Measurements from ENCODE around the gene MXRA7.
"Not testable (repeated sequence)": the region's sequence is repeated elsewhere in the genome, so short reads cannot be mapped to it uniquely, and the experiment has no call there.

Gene MXRA7

DNA sequence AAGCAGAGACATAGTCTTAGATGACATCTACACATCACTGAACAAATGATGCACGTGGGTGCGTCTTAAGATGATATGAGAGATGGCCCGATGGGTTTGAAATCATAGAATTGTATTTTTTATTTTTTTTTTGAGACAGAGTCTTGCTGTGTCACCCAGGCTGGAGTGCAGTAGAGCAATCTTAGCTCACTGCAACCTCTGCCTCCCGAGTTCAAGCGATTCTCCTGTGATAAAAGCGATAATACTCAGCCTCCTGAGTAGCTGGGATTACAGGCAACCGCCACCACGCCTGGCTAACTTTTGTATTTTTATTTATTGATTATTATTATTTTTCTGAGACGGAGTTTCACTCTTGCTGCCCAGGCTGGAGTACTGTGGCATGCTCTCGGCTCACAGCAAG, 72.5 kb downstream of the MXRA7 start:
- Mint-ChIP-seq H3K4me1 (peaks cover 22% of the 10 kb centered on the region), H3K9me3 (no peaks in the 10 kb centered on the region), H3K27me3 (peaks cover 26% of the 10 kb centered on the region), H3K36me3 (peaks cover 3% of the 10 kb centered on the region), H3K27ac (no peak overlapping the region), H3K4me3 (no peak overlapping the region)
- DNase-seq, result no peak
- CTCF ChIA-PET, result interaction anchor here (0.6 to 1.3 kb wide), 2 partner anchors 14 to 927 kb away, joined by 3 to 5 read pairs; no protein-coding TSS in a partner anchor

DNA sequence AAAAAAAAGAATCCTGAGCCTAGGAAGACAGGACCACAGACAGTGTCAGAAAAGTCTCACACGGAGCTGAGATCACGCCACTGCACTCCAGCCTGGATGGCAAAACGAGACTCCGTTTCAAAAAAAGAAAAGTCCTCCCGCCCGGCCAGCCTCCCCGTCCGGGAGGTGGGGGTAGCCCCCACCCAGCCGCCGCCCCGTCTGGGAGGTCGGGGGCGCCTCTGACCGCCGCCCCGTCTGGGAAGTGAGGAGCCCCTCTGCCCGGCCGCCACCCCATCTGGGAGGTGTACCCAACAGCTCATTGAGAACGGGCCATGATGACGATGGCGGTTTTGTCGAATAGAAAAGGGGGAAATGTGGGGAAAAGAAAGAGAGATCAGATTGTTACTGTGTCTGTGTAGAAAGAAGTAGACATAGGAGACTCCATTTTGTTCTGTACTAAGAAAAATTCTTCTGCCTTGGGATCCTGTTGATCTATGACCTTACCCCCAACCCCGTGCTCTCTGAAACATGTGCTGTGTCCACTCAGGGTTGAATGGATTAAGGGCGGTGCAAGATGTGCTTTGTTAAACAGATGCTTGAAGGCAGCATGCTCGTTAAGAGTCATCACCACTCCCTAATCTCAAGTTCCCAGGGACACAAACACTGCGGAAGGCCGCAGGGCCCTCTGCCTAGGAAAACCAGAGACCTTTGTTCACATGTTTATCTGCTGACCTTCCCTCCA, 74.1 kb downstream of the MXRA7 start:
- Mint-ChIP-seq H3K27me3 (peaks cover 29% of the 10 kb centered on the region), H3K4me1 (peaks cover 10% of the 10 kb centered on the region)
- H3K27ac Mint-ChIP-seq, H3K9me3 Mint-ChIP-seq, DNase-seq, CTCF ChIA-PET, H3K4me3 Mint-ChIP-seq, H3K36me3 Mint-ChIP-seq: not testable (repeated sequence)

DNA sequence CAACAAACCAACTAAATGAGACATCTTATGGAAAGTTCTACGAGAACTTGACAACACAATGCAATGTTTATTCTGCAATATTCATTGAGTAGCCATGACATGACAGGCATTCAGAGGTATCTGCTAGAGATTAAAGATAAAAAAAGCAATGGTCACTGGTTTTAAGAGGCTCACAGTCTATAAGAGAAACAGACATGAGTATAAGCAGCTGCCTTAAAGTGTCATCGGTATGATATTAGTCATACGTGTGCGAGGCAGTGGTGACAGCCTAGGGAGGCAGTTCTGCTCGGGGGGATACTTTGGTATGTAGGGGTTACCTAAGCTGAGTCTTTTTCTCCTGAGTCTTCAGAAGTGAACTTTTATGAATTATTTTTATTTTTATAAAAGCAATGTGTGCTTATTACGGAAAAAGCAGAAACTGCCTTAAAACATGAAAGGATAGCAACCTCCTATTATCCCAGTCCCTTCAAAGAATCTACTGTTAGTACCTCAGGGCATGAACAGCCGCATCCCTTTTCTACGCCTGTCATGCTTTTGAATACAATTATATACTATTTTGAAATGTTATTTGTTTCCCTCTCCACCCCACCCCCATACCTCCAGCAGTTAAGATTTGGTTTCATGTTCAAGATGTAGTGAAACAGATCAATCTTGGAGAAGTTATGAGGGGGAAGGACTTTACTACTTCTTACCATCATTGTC, 75.0 kb downstream of the MXRA7 start:
- CTCF ChIA-PET, result interaction anchor here (2.2 kb wide), 1 partner anchor 12 kb away, joined by 12 read pairs; no protein-coding TSS in a partner anchor
- peaks cover 27% of the 10 kb centered on the region for H3K27me3 Mint-ChIP-seq
- H3K4me3 Mint-ChIP-seq, result no peak overlapping the region
- no peaks in the 10 kb centered on the region for H3K36me3 Mint-ChIP-seq
- no peak for DNase-seq
- H3K4me1 Mint-ChIP-seq, result peaks cover 3% of the 10 kb centered on the region
- H3K9me3 Mint-ChIP-seq, result no peaks in the 10 kb centered on the region
- H3K27ac Mint-ChIP-seq, result no peak overlapping the region

DNA sequence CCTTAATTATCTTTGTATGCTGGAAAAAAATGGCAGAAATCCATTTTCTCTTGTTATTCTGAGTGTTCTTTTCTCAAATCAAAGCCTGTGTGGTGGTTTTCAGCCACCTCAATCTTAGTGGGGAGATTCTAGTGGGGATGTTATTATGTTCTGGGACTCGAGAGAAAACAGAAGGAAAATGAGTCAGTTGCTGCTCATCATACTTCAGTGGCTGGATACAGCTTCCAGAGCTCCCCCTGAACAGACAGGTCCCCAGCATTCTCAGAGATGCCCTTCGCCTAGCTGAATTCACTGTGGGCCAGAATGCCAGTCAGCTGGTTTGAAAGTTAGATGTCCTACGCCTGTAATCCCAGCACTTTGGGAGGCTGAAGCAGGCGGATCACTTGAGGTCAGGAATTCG, 75.7 kb downstream of the MXRA7 start:
- peaks cover 23% of the 10 kb centered on the region for H3K27me3 Mint-ChIP-seq
- CTCF ChIA-PET, result interaction anchor here (2.2 kb wide), 1 partner anchor 11 kb away, joined by 12 read pairs; no protein-coding TSS in a partner anchor
- no peak overlapping the region for H3K4me3 Mint-ChIP-seq
- no peaks in the 10 kb centered on the region for H3K36me3 Mint-ChIP-seq
- H3K9me3 Mint-ChIP-seq, result no peaks in the 10 kb centered on the region
- no peak overlapping the region for H3K27ac Mint-ChIP-seq
- H3K4me1 Mint-ChIP-seq, result no peaks in the 10 kb centered on the region
- DNase-seq, result no peak

DNA sequence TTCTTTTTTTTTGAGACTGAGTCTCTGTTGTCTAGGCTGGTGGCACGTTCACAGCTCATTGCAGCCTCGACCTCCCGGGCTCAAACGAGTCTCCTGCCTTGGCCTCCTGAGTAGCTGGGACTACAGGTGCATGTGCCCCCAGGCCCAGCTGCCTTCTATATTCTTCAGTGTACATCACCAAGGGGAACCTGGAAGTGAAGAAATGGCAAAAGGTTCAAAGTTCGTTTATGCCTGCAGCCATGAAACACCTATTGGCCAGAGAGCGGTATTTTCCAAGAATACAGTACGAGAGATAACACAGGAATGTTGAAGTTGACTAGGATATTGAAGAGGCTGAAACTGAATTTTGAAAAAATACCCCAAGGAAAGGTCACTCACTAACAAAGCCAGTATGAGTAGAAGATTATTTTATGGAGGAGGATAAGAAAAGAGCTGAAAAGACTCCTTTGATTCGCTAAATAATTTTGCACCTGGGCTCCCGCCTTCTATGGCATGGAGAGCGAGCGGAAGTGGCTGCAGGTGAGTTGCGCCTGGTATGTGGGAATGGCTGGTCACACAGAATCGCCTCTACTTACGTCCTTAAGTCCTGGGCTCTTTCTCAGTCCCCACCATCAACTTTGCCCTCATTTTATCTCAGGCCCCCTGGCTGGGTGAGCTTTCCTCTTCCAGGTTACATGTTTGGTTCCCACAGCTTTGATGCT, 77.0 kb downstream of the MXRA7 start:
- Mint-ChIP-seq H3K4me1 (no peaks in the 10 kb centered on the region), H3K4me3 (no peak overlapping the region), H3K36me3 (no peaks in the 10 kb centered on the region), H3K27ac (no peak overlapping the region), H3K9me3 (no peaks in the 10 kb centered on the region), H3K27me3 (peaks cover 18% of the 10 kb centered on the region)
- no peak for DNase-seq
- CTCF ChIA-PET, result interaction anchor here (1.9 to 2.2 kb wide), 2 partner anchors 10 kb away, joined by 6 to 12 read pairs; no protein-coding TSS in a partner anchor

DNA sequence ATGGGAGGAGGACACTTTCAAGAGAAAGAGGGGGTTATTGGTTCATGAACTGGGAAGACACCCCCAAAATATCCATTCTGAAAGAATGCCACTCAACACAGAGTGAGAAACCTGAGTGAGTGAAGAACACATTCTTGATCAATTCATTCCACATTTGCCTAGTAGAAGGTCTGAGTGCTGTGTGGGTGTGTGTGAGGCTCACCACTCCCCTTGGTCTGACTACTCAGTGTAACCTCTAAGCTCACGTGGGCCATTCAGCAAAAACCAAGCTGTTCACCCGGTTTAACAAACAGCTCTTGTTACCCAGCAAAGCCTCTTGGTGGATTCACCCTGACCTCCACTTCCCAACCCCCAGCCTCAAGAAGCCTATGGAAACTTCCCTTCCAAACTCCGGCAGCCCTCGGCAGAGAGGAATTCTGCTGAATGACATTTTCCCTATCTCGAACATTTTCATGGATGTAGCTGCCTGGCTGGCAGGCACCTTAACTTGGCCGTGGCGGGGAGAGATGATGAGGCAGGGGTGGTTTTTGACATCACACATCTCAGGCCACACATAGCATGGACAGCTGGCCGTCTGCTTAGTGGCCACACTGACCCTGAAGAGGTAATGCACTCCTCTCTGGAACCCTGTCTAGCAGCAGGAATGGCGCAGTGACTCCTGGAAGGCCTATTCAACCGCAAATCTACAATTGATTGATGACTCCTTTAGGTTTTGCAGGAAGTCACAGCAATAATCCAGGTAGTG, 78.8 kb downstream of the MXRA7 start:
- no peak overlapping the region for H3K4me3 Mint-ChIP-seq
- peaks cover 14% of the 10 kb centered on the region for H3K27me3 Mint-ChIP-seq
- no peaks in the 10 kb centered on the region for H3K9me3 Mint-ChIP-seq
- H3K27ac Mint-ChIP-seq, result no peak overlapping the region
- no peaks in the 10 kb centered on the region for H3K4me1 Mint-ChIP-seq
- no peaks in the 10 kb centered on the region for H3K36me3 Mint-ChIP-seq
- DNase-seq, result no peak
- CTCF ChIA-PET, result interaction anchor here (1.9 kb wide), 1 partner anchor 8 kb away, joined by 6 read pairs; no protein-coding TSS in a partner anchor

DNA sequence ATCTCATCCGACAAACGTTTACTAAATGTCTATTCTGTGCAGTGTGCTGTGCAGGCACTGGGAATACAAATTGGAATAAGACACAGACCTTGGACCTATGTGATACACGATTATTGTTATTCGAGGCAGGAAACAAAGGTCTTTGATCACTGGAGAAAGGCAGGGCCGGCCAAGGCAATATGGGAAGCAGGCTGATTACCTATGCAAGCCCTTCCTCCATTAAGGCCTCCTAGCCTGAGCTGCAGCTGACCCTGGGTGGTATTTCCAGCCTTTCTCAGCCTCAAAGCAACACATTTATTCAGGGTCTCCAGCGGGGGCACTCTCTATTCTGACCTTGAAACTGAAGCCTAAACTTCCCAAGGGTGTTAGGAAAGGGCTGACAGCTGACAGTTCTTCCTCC, 80.6 kb downstream of the MXRA7 start:
- Mint-ChIP-seq H3K4me3 (no peak overlapping the region), H3K27ac (no peak overlapping the region), H3K4me1 (no peaks in the 10 kb centered on the region), H3K27me3 (peaks cover 19% of the 10 kb centered on the region), H3K9me3 (no peaks in the 10 kb centered on the region), H3K36me3 (no peaks in the 10 kb centered on the region)
- CTCF ChIA-PET, result no interaction called here
- DNase-seq, result no peak
